Measurements from ENCODE around the gene ZFHX3.

The ZFHX3 gene

DNA sequence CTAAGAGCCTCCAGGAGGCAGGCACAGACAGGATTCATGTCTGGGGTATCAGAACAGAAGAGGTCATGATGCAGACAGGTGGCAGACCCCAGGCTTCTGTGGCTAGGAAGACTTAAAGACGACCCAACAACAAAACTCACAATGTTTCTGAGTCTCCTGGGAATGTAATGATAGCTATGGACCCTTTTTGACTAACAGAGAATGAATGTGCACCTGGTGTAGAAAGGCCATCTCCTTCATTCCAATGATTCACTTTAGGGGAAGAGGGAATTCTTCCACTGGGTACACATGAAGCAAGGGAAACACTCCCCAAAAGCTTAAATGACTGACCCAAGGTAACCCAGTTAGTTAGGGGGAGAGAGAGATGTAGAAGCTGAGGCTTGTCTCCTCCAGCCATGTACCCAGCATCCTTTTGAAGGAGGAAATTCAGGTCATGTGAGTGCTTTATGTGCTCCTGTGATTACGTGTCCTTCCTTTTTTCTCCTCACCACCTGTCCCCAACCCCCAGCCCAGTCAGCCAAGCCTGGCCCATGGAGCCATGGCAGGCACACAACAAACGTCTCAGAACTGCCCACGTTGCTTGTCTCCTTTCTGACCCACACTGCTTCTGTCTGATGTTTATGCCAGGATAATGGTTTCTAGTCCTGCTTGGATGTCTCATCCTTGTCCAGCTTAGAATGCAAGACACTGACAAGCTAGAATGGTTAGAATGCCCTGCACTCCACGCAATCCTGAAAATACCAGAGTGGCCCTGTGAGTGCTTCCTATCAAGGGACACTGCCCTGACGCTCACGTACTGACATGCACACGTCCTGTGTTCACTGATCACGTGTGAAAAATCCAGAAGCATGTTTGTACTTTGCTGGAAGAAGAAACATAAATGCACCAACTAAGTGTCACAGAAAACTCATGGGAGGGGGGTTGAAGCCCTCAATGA is 156.4 kb downstream of the ZFHX3 start:
- DNase-seq (ENCODE audit: low read depth in 2 of 2) = no peak
- no peak overlapping the region for H3K4me3 ChIP-seq (replicated peaks in 1 of 2; ENCODE audit: low read depth in 2 of 2, low read length in 2 of 2)
- TF ChIP-seq, protein P1, sequence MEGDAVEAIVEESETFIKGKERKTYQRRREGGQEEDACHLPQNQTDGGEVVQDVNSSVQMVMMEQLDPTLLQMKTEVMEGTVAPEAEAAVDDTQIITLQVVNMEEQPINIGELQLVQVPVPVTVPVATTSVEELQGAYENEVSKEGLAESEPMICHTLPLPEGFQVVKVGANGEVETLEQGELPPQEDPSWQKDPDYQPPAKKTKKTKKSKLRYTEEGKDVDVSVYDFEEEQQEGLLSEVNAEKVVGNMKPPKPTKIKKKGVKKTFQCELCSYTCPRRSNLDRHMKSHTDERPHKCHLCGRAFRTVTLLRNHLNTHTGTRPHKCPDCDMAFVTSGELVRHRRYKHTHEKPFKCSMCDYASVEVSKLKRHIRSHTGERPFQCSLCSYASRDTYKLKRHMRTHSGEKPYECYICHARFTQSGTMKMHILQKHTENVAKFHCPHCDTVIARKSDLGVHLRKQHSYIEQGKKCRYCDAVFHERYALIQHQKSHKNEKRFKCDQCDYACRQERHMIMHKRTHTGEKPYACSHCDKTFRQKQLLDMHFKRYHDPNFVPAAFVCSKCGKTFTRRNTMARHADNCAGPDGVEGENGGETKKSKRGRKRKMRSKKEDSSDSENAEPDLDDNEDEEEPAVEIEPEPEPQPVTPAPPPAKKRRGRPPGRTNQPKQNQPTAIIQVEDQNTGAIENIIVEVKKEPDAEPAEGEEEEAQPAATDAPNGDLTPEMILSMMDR (IDR thresholded peaks at IDR 0.05; ENCODE audit: low read depth, low read length) = no peak

DNA sequence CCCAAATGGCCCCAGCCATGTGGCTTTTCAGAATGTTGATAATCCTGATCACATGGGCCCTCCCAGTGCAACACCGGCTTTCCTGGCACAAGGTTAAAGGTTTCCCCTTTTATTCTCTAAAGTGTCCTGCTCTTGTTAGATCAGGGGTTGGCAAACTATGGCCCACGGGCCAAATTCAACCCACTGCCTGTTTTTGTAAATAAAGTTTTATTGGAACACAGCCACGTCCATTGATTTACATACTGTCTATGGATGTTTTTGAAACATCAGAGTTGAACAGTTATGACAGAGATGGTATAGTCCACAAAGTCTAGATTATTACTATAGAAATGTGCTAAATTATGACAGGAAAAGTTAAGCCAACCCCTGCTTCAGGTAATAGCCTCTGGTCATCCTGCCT is 157.3 kb downstream of the ZFHX3 start:
- DNase-seq (ENCODE audit: low read depth in 2 of 2) = no peak
- TF ChIP-seq, protein P1 (IDR thresholded peaks at IDR 0.05; ENCODE audit: low read depth, low read length) = no peak
- H3K4me3 ChIP-seq (replicated peaks in 1 of 2; ENCODE audit: low read depth in 2 of 2, low read length in 2 of 2) = no peak overlapping the region

DNA sequence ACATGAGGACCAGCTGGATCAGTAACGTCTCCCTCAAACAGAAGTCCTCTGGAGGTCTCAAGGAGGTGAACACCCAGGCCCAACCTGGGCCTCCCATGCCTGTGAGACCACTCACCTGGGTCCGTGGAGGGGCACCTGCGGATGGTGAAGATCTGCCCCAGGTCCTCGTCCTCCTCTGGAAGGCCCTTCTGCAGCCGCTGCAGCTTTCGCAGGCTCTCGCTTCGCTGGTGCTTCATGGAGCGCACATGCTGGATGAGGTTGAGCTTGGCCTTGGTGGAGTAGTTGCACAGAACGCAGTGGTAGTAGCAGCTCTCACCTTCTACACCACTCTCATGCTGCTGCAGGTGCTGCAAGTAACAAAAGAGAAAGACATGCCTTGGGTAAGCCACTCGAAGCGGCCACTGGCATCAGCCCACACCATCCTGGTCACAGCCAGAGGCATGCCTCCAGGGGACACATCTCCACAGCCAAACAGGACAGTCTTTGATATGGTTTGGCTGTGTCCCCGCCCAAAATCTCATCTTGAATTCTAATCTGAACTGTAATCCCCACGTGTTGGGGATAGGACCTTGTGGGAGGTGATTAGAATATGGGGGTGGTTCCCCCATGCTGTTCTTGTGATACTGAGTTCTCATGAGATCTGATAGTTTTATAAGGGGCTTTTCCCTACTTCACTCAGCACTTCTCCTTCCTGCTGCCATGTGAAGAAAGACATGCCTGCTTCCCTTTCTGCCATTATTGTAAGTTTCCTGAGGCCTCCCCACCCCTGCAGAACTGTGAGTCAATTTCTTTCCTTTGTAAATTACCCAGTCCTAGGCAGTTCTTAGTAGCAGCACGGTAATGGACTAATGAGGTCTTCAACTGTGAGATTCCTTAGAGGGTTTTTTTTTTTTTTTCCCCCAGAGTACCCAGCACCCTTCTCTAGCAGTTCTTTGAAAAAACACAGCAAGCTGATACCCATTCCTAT is 158.0 kb downstream of the ZFHX3 start:
- H3K4me3 ChIP-seq (replicated peaks in 1 of 2; ENCODE audit: low read depth in 2 of 2, low read length in 2 of 2) = no peak overlapping the region
- DNase-seq (ENCODE audit: low read depth in 2 of 2) = no peak
- TF ChIP-seq, protein P1 (IDR thresholded peaks at IDR 0.05; ENCODE audit: low read depth, low read length) = no peak

DNA sequence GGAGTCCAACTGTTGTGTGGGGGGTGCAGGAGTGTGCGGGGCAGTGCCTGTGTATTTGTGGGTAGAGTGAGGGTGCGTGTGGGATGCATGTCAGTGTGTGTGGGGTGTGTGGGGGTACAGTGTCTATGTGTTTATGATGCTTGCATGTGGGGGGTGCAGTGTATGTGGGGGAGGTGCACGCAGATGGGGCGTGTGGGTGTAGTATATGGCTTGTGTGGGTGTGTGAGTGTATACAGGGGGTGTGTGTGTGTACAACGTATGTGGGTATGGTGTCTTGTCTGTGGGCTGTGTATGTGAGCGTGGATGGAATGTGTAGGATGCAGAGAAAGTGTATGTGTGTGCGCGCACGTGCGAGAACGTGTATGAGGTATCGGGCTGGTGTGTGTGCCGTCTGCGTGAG is 160.4 kb downstream of the ZFHX3 start:
- TF ChIP-seq, protein P1 (IDR thresholded peaks at IDR 0.05; ENCODE audit: low read depth, low read length) = no peak
- no peak for DNase-seq (ENCODE audit: low read depth in 2 of 2)
- H3K4me3 ChIP-seq (replicated peaks in 1 of 2; ENCODE audit: low read depth in 2 of 2, low read length in 2 of 2) = no peak overlapping the region

DNA sequence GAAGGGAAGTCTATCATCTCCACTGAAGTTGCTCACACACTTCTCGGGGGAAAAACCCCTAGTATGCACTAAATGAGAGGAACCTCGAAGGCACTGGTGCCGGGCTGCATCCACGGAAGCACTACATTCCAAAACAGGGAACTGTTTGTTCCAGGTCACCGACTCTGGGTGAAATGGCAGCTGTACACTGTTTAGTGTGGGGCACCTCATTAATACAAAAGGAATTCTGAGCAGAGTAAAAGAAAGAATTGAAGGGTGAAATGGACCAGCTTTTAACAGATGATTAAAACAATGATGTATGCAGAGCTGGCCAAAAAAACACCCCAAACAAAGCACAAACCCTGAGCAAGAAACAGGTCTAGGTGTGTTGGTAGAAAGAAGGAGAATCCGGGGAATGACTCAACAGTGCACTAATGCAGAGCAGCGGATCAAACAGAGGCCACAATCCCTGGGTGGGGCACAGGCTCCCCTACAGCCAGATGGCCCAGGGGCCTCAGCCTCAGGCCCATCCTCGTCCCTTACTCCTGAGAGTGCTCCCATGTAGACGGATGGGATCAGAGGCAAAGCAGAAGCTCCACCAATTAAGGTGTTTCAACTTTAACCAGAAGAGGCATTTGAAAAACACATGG is 161.5 kb downstream of the ZFHX3 start:
- TF ChIP-seq, protein P1 (IDR thresholded peaks at IDR 0.05; ENCODE audit: low read depth, low read length) = no peak
- H3K4me3 ChIP-seq (replicated peaks in 1 of 2; ENCODE audit: low read depth in 2 of 2, low read length in 2 of 2) = no peak overlapping the region
- DNase-seq (ENCODE audit: low read depth in 2 of 2) = no peak

DNA sequence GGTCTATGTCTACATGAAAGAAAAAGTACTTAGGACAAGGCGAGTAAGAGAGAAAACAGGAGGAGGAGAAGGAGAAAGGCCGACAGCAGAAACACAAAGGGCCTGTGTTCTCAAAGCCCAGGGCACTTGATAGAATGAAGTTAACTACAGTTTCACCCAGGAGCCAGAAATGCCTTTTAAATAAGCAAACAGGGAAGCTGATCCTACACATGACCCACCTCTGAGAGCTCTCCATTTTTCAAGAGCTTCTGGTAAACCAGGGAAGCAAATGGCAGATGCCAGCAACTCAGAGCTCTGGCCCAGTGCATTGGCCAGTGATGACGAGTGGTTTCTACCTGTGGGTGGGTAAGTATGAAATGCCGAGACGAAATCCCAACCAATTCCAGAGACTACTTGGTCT is 163.4 kb downstream of the ZFHX3 start:
- H3K4me3 ChIP-seq (replicated peaks in 1 of 2; ENCODE audit: low read depth in 2 of 2, low read length in 2 of 2) = no peak overlapping the region
- TF ChIP-seq, protein P1 (IDR thresholded peaks at IDR 0.05; ENCODE audit: low read depth, low read length) = no peak
- no peak for DNase-seq (ENCODE audit: low read depth in 2 of 2)
